GM23248 (cell line): Measurements from ENCODE around the gene MAP2K5. TPM values are rescaled to one million over a fixed set of nuclear protein-coding genes. Genes with fewer than 3 reads are reported as not detected.

Source experiments
- DNase-seq: peaks from one replicate; pipeline ENCODE4 v3.0.0-alpha.2; 2015
- H2AFZ ChIP-seq: fragments of 200-600 bp; sonication (generic); 2 replicates; pipeline ENCODE4 v1.6.1; 2016; ENCODE audit warnings: antibody characterized with exemption
- H3F3A ChIP-seq: fragments of 200-600 bp; sonication (generic); 2 replicates; pipeline ENCODE4 v1.6.1; 2016; ENCODE audit warnings: mild to moderate bottlenecking, antibody characterized with exemption, mixed run types; ENCODE audit not compliant: insufficient read depth
- H3K27ac ChIP-seq: fragments of 200-600 bp; sonication (generic); 2 replicates; pipeline ENCODE4 v1.5.1; 2016; ENCODE audit warnings: mild to moderate bottlenecking
- H3K27me3 ChIP-seq: fragments of 200-600 bp; sonication (generic); replicated peaks from 2 replicates; pipeline ENCODE4 v1.6.1; 2016; ENCODE audit warnings: mild to moderate bottlenecking; ENCODE audit not compliant: insufficient read depth
- H3K36me3 ChIP-seq: fragments of 200-600 bp; sonication (generic); 2 replicates; pipeline ENCODE4 v1.6.1; 2016; ENCODE audit warnings: low read depth, mild to moderate bottlenecking
- H3K4me1 ChIP-seq: fragments of 200-600 bp; sonication (generic); 2 replicates; pipeline ENCODE4 v1.6.1; 2016; ENCODE audit warnings: mild to moderate bottlenecking; ENCODE audit not compliant: insufficient read depth
- H3K4me2 ChIP-seq: fragments of 200-600 bp; sonication (generic); one replicate; pipeline ENCODE4 v1.6.1; 2016; ENCODE audit warnings: mild to moderate bottlenecking; ENCODE audit not compliant: unreplicated experiment
- H3K4me3 ChIP-seq: fragments of 200-600 bp; sonication (generic); 2 replicates; pipeline ENCODE4 v1.5.1; 2016; ENCODE audit warnings: mild to moderate bottlenecking
- H3K79me2 ChIP-seq: fragments of 200-600 bp; sonication (generic); 2 replicates; pipeline ENCODE4 v1.6.1; 2016; ENCODE audit warnings: mild to moderate bottlenecking; ENCODE audit not compliant: insufficient read depth
- H3K9ac ChIP-seq: fragments of 200-600 bp; sonication (generic); 2 replicates; pipeline ENCODE4 v1.6.1; 2016; ENCODE audit warnings: mild to moderate bottlenecking
- H3K9me2 ChIP-seq: fragments of 200-600 bp; sonication (generic); 2 replicates; pipeline ENCODE4 v1.6.1; 2016; ENCODE audit warnings: mixed run types, mild to moderate bottlenecking, moderate library complexity; ENCODE audit not compliant: insufficient read depth
- H3K9me3 ChIP-seq: fragments of 200-600 bp; sonication (generic); one replicate; pipeline ENCODE4 v1.6.1; 2017; ENCODE audit warnings: low read depth
- H4K20me1 ChIP-seq: fragments of 200-600 bp; sonication (generic); 2 replicates; pipeline ENCODE4 v1.6.0; 2016; ENCODE audit not compliant: insufficient read depth
- EZH2 ChIP-seq: fragments of 200-600 bp; sonication (generic); IDR thresholded peaks from 2 replicates; pipeline ENCODE4 v1.6.1; 2018; ENCODE audit warnings: antibody characterized with exemption, mild to moderate bottlenecking; ENCODE audit not compliant: insufficient read depth, poor library complexity, severe bottlenecking
- EZH2phosphoT487 ChIP-seq: fragments of 200-600 bp; sonication (generic); IDR thresholded peaks from 2 replicates; pipeline ENCODE4 v1.6.1; 2018; ENCODE audit warnings: antibody characterized with exemption, moderate library complexity, mild to moderate bottlenecking, low read depth; ENCODE audit not compliant: insufficient read depth
- WGBS, 2 experiments: methylation state at CpG; one replicate each; pipeline ENCODE4 v1.1.6; 2015 to 2017; ENCODE audit warnings: low lambda C conversion rate in 2 of 2, low coverage in 1 of 2; ENCODE audit errors: missing lambda C conversion rate in 2 of 2; 5-methylcytosine and 5-hydroxymethylcytosine counted together
- in situ Hi-C: fragments of 300-500 bp; cut with MboI; formaldehyde crosslinking; loops from 2 replicates; pipeline ENCODE4 v1.15.0; 2020
- polyA plus RNA-seq: library from polyadenylated mRNA; unstranded; fragments of >200 nt; fragmentation: Nextera tagmentation; extraction: Ambion mirVana; gene quantifications from 2 replicates; pipeline ENCODE4 v1.2.1, GENCODE V29; 2016
- total RNA-seq: library from RNA; depleted of rRNA; stranded (reverse); fragments of >200 nt; shearing (Covaris generic); gene quantifications from 2 replicates; pipeline ENCODE4 v1.2.3, GENCODE V29; 2014

Gene MAP2K5
- total and polyA plus RNA-seq, 2 experiments from 2014 or later: 2.8 to 15.0 TPM

- DNase-seq: no peak
- H3K9me2 ChIP-seq: no peaks in the 10 kb centered on the region
- no peaks in the 10 kb centered on the region for H3K27me3 ChIP-seq
- H3K9ac ChIP-seq: no peak overlapping the region
- H3K36me3 ChIP-seq: peaks cover 3% of the 10 kb centered on the region; the same call in 1 of the 2 replicates
- no peak overlapping the region for H3K27ac ChIP-seq
- no peaks in the 10 kb centered on the region for H3K4me1 ChIP-seq
- no peak overlapping the region for H3K4me2 ChIP-seq
- no peak overlapping the region for H2AFZ ChIP-seq
- TF ChIP-seq EZH2 (no peak), EZH2phosphoT487 (no peak)
- no peaks in the 10 kb centered on the region for H3K79me2 ChIP-seq
- H3F3A ChIP-seq: no peaks in the 10 kb centered on the region
- WGBS, 2 experiments: 78 to 86% methylated on average over 4 of the region's 4 CpGs
- in situ Hi-C loops: no loop called here
- no peak overlapping the region for H3K4me3 ChIP-seq
- no peaks in the 10 kb centered on the region for H4K20me1 ChIP-seq
- H3K9me3 ChIP-seq: no peaks in the 10 kb centered on the region
Measured at GRCh38 chr15:67794832-67795574, 252.5 kb downstream of the MAP2K5 start.

GRCh38 chr15:67796196-67797127 lies 254.0 kb downstream of the MAP2K5 start:
- WGBS, 2 experiments: 74 to 75% methylated on average over 4 of the region's 4 CpGs
- TF ChIP-seq EZH2: no peak
- no peak for TF ChIP-seq EZH2phosphoT487

GRCh38 chr15:67799801-67800205 lies 257.3 kb downstream of the MAP2K5 start:
- Histone ChIP-seq H3K36me3 (no peaks in the 10 kb centered on the region; the same call in 1 of the 2 replicates), H3K9ac (no peak overlapping the region), H4K20me1 (no peaks in the 10 kb centered on the region), H3K4me3 (no peak overlapping the region), H3K4me1 (no peaks in the 10 kb centered on the region), H2AFZ (no peak overlapping the region), H3K4me2 (no peak overlapping the region), H3K9me2 (no peaks in the 10 kb centered on the region), H3F3A (no peaks in the 10 kb centered on the region), H3K79me2 (no peaks in the 10 kb centered on the region), H3K9me3 (no peaks in the 10 kb centered on the region), H3K27ac (no peak overlapping the region), H3K27me3 (no peaks in the 10 kb centered on the region)
- WGBS, 2 experiments: 71 to 86% methylated on average over 6 of the region's 6 CpGs
- in situ Hi-C loops: no loop called here
- TF ChIP-seq EZH2phosphoT487: no peak
- TF ChIP-seq EZH2: no peak
- no peak for DNase-seq

More at GRCh38 chr15:67796196-67797127, 254.0 kb downstream of the MAP2K5 start:
- Histone ChIP-seq H3K4me2 (no peak overlapping the region), H3K9ac (no peak overlapping the region), H3K36me3 (peaks cover 3% of the 10 kb centered on the region; the same call in 1 of the 2 replicates), H3K4me3 (no peak overlapping the region), H3K27ac (no peak overlapping the region), H3F3A (no peaks in the 10 kb centered on the region), H4K20me1 (no peaks in the 10 kb centered on the region), H3K9me2 (no peaks in the 10 kb centered on the region), H3K27me3 (no peaks in the 10 kb centered on the region), H3K79me2 (no peaks in the 10 kb centered on the region), H2AFZ (no peak overlapping the region), H3K4me1 (no peaks in the 10 kb centered on the region), H3K9me3 (no peaks in the 10 kb centered on the region)
- in situ Hi-C loops: no loop called here
- no peak for DNase-seq

GRCh38 chr15:67801142-67801541 lies 258.6 kb downstream of the MAP2K5 start:
- 79% methylated on average over 2 of the region's 2 CpGs for WGBS, 2 experiments
- no peak overlapping the region for H3K9ac ChIP-seq
- in situ Hi-C loops: no loop called here

More at GRCh38 chr15:67801142-67801541, 258.6 kb downstream of the MAP2K5 start:
- no peak for DNase-seq
- Histone ChIP-seq H3K9me2 (no peaks in the 10 kb centered on the region), H3K79me2 (no peaks in the 10 kb centered on the region), H3K27ac (no peak overlapping the region), H3K4me3 (no peak overlapping the region), H3K9me3 (no peaks in the 10 kb centered on the region), H3F3A (no peaks in the 10 kb centered on the region), H2AFZ (no peak overlapping the region), H3K27me3 (no peaks in the 10 kb centered on the region), H3K36me3 (no peaks in the 10 kb centered on the region), H3K4me2 (no peak overlapping the region), H4K20me1 (no peaks in the 10 kb centered on the region), H3K4me1 (no peaks in the 10 kb centered on the region)
- TF ChIP-seq EZH2phosphoT487 (no peak), EZH2 (no peak)
